RWPE1 (cell line): ENCODE data around the gene CAPN5.

Experiments used
- CTCF ChIA-PET: fragments of 350-600 bp; sonication (Branson Sonifier 250); formaldehyde crosslinking; extraction: SDS; loops from one replicate; lab custom pipeline; 2021; lab: Yijun Ruan, JAX
- POLR2A ChIA-PET: fragments of 400-600 bp; formaldehyde crosslinking; extraction: SDS; loops from one replicate; lab custom pipeline; 2020; ENCODE audit warnings: antibody characterized with exemption; ENCODE audit not compliant: low non-redundant PET; lab: Yijun Ruan, JAX
- DNase-seq: peaks from one replicate; pipeline ENCODE4 v3.0.0; 2012; ENCODE audit warnings: low spot score
- H3K27ac ChIP-seq: fragments of 450-650 bp; 2 replicates; pipeline ENCODE4 v1.5.1; 2017
- TF ChIP-seq, protein P1 (sequence below): fragments of 450-650 bp; conservative IDR thresholded peaks from 2 replicates; pipeline ENCODE4 v1.5.1; 2017; ENCODE audit warnings: low read depth, mild to moderate bottlenecking

The CAPN5 gene

DNA sequence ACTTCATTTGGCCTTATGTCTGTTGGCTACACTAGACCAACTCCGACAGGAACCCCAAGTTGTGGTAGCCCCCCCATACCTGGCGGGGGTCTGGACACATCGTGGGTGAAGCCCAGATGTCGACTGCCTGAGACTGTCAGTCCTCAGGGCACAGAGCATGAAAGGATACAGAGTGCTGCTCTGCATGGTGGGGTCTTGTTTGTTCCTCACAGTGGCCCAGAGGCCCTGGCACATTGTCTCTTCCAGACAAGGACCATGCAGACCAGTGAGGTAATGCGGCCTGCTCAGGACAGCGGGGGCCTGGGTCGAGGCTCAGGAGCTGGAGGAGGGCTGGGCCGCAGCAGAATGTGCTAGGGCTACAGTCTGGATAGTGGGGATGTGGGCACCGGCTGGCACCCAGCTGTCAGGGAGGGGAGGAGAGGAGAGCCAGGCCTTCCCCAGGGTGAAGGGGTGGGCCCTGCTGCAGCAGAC, 14.6 kb downstream of the CAPN5 start:
- ChIA-PET CTCF (interaction anchor here (0.5 to 1.9 kb wide), 4 partner anchors 10 to 1582 kb away, joined by 3 to 14 read pairs (median 3); no protein-coding TSS in a partner anchor), POLR2A (no interaction called here)
- TF ChIP-seq, protein P1, sequence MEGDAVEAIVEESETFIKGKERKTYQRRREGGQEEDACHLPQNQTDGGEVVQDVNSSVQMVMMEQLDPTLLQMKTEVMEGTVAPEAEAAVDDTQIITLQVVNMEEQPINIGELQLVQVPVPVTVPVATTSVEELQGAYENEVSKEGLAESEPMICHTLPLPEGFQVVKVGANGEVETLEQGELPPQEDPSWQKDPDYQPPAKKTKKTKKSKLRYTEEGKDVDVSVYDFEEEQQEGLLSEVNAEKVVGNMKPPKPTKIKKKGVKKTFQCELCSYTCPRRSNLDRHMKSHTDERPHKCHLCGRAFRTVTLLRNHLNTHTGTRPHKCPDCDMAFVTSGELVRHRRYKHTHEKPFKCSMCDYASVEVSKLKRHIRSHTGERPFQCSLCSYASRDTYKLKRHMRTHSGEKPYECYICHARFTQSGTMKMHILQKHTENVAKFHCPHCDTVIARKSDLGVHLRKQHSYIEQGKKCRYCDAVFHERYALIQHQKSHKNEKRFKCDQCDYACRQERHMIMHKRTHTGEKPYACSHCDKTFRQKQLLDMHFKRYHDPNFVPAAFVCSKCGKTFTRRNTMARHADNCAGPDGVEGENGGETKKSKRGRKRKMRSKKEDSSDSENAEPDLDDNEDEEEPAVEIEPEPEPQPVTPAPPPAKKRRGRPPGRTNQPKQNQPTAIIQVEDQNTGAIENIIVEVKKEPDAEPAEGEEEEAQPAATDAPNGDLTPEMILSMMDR, result no peak
- DNase-seq, result no peak
- no peak overlapping the region for H3K27ac ChIP-seq

DNA sequence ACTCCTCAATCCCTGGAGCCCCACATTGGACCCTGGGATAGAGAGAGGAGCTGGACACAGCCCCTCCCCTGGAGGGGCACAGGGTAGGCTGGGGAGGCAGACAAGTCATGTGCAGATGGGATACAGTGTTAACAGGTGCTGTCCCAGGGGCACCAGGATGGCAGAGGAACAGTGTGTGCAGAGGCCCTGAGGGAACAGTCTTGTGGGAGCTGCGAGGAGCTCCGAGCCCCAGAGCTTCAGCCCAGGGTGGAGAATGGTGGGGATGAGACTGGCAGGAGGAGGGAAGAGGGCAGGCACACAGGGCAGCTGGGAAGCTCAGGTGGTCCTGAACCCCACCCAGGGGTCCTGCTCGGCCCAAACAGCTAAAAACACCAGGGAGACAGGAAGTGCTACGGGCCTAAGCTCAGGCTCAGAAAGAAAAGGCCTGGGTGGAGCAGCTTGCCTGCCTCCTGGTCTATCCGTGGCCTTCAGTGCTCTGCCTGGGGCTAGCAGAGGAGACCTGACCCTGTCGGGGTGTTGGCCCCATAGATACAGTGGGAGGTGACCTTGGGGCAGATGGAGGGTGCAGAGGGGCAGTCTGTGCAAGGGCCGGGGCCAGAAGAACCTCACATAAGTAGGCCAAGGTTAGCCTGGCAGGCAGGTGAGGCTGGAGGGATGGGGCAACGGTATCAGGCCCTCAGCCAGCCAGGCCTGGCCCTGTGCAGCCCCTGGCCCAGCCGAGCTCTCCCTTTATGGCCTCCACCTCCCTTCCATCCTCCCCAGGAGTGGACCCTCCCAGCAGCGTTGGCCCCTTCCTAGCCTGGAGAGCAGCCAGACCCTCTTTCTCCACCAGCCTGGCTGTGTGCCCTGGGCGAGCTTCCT, 15.4 kb downstream of the CAPN5 start:
- CTCF ChIA-PET, result interaction anchor here (0.5 to 1.9 kb wide), 6 partner anchors 9 to 1583 kb away, joined by 3 to 14 read pairs (median 3); no protein-coding TSS in a partner anchor
- no peak for DNase-seq
- TF ChIP-seq, protein P1, result no peak
- H3K27ac ChIP-seq, result no peak overlapping the region
- POLR2A ChIA-PET, result no interaction called here

DNA sequence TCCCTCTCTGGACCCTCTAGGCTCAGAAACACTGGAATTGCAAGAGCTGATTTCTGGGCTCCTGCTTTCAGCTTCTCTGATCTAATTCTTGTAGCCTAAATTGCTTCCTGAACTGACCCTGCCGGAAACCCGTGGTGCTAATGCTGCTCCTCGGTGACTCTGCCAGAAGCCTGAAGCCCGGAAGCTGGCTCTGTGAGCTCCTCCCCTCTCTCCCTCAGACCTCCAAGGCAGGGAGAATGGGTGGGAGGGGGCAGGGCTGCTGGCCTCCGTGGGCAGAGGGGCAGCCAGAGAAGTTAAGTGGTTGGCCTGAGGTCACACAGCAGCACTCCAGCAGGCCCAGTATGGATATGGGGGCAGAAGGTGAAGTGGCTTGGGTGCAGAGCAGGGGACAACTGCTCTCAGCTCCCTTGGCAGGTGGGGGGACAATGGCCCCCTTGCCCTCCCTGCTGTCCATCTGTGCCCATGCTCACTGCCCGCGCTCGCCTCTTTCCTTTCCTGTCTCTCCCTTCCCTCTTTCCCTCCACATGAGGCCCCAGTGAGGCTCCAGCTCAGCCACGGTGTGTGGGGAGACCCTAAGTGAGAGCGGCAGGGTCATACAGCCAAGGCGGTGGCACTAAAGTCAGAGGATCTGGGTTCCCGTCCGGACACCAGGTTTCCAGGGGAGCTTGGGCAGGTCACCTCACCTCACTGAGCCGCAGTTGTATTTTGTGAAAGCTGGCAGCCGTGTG, 16.2 kb downstream of the CAPN5 start:
- POLR2A ChIA-PET, result no interaction called here
- no peak for DNase-seq
- no peak overlapping the region for H3K27ac ChIP-seq
- TF ChIP-seq, protein P1, result no peak
- CTCF ChIA-PET, result interaction anchor here (0.7 to 1.9 kb wide), 3 partner anchors 8 to 356 kb away, joined by 3 to 14 read pairs (median 4); no protein-coding TSS in a partner anchor

DNA sequence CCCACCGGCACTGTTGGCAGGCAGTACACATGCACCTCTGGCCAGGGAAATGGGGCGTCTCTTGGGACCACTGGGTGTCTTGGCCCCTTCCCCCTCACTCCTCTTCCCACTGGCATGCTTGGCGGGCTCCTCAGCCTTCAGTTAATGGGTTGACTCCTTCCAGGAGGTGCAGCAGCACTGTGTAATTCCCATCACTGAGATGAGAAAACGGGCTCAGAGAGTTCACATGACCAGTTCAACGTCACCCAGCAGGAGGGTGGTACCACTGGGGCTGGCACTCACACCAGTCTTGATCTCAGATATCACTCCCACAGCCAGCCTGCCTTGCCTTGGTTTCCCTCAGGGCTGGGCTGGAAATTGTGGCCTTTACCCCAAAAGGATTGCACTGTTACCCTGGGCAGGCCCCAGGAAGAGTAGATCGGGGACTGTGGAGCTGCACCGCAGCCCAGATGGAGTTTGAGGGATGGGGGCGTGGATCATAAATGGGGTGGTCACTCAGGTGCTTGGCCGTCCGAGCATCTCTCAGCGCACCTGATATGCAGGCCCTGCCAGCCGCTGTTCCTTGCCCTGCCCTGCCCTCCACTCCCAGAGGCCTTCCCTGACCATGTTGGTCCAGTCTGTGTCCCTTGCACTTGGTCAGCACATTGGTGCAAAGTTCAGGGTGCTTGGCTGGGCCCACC, 16.9 kb downstream of the CAPN5 start:
- no peak for DNase-seq
- POLR2A ChIA-PET, result no interaction called here
- CTCF ChIA-PET, result no interaction called here

DNA sequence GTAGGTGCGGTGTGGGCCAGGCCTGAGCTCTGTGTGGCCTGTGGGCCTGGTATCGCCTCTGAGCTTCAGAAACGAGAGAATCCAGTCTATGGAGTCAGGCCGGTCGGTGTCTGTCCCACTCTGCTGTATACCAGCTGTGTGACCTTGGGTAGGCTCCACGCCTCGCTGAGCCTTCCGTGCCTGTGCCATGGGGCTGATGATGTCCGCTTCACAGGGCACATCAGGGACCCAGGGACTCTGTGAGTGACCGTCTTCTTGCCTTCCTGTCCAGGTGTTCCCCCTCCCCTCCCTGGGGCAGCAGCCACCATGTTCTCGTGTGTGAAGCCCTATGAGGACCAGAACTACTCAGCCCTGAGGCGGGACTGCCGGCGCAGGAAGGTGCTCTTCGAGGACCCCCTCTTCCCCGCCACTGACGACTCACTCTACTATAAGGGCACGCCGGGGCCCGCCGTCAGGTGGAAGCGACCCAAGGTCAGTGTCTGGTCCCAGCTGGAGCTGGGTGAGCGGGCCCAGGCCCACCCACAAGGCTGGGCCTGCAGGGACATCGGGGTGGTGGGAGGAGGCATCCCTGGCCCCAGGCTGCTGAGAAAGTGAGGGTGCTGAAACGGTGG, 17.9 kb downstream of the CAPN5 start:
- ChIA-PET POLR2A (no interaction called here), CTCF (interaction anchor here (0.7 kb wide), 1 partner anchor 333 kb away, joined by 3 read pairs; no protein-coding TSS in a partner anchor)
- DNase-seq, result no peak
- no peak overlapping the region for H3K27ac ChIP-seq
- TF ChIP-seq, protein P1, result no peak

More for the DNA sequence above, 16.9 kb downstream of the CAPN5 start:
- H3K27ac ChIP-seq, result no peak overlapping the region
- TF ChIP-seq, protein P1, result no peak
